HEK293T (cell line): ENCODE data around the gene OIP5.

Source experiments
- CTCF ChIA-PET: fragments of 350-600 bp; formaldehyde crosslinking; extraction: SDS; loops from one replicate; lab custom pipeline; 2021; ENCODE audit warnings: antibody characterized with exemption, inconsistent platforms; lab: Yijun Ruan, JAX
- POLR2A ChIA-PET: fragments of 350-600 bp; formaldehyde crosslinking; extraction: SDS; loops from one replicate; lab custom pipeline; 2020; ENCODE audit warnings: antibody characterized with exemption, inconsistent platforms; lab: Yijun Ruan, JAX
- DNase-seq: peaks from one replicate; pipeline ENCODE4 v3.0.0; 2012; ENCODE audit warnings: mixed read lengths; ENCODE audit errors: extremely low spot score
- ARNT ChIP-seq: fragments of 450-650 bp; IDR thresholded peaks from 2 replicates; pipeline ENCODE4 v1.6.1; 2017; ENCODE audit warnings: mild to moderate bottlenecking
- BHLHE40 ChIP-seq: fragments of 450-650 bp; IDR thresholded peaks from 2 replicates; pipeline ENCODE4 v1.6.1; 2016; ENCODE audit warnings: mild to moderate bottlenecking, moderate library complexity, borderline replicate concordance
- CTBP1 ChIP-seq: fragments of 450-650 bp; IDR thresholded peaks from 2 replicates; pipeline ENCODE4 v1.6.1; 2016; ENCODE audit warnings: borderline replicate concordance
- ELF4 ChIP-seq: fragments of 450-650 bp; IDR thresholded peaks from 2 replicates; pipeline ENCODE4 v1.6.1; 2017; ENCODE audit warnings: antibody characterized with exemption
- FOXA1 ChIP-seq: fragments of 450-650 bp; IDR thresholded peaks from 2 replicates; pipeline ENCODE4 v1.6.1; 2016; ENCODE audit warnings: mild to moderate bottlenecking
- FOXK2 ChIP-seq: fragments of 450-650 bp; IDR thresholded peaks from 2 replicates; pipeline ENCODE4 v1.6.1; 2016; ENCODE audit warnings: mild to moderate bottlenecking
- FOXM1 ChIP-seq: fragments of 450-650 bp; IDR thresholded peaks from 2 replicates; pipeline ENCODE4 v1.6.1; 2017; ENCODE audit warnings: mild to moderate bottlenecking, borderline replicate concordance
- HDGF ChIP-seq: fragments of 450-650 bp; IDR thresholded peaks from 2 replicates; pipeline ENCODE4 v1.6.1; 2017; ENCODE audit warnings: antibody characterized with exemption, borderline replicate concordance
- L3MBTL2 ChIP-seq: fragments of 450-650 bp; conservative IDR thresholded peaks from 2 replicates; pipeline ENCODE4 v1.6.1; 2016; ENCODE audit warnings: mild to moderate bottlenecking
- LEF1 ChIP-seq: fragments of 450-650 bp; IDR thresholded peaks from 2 replicates; pipeline ENCODE4 v1.6.1; 2017; ENCODE audit warnings: mild to moderate bottlenecking, borderline replicate concordance
- NFRKB ChIP-seq: fragments of 450-650 bp; IDR thresholded peaks from 2 replicates; pipeline ENCODE4 v1.6.1; 2016; ENCODE audit warnings: mild to moderate bottlenecking, moderate library complexity
- SP1 ChIP-seq: fragments of 450-650 bp; IDR thresholded peaks from 2 replicates; pipeline ENCODE4 v1.6.1; 2017
- SUZ12 ChIP-seq: fragments of 450-650 bp; IDR thresholded peaks from 2 replicates; pipeline ENCODE4 v1.6.1; 2016; ENCODE audit warnings: mild to moderate bottlenecking
- TARDBP ChIP-seq: fragments of 450-650 bp; IDR thresholded peaks from 2 replicates; pipeline ENCODE4 v1.6.1; 2016
- ZNF384 ChIP-seq: fragments of 450-650 bp; IDR thresholded peaks from 2 replicates; pipeline ENCODE4 v1.6.1; 2016
- TF ChIP-seq, protein P1 (sequence below): fragments of 450-650 bp; IDR thresholded peaks from 2 replicates; pipeline ENCODE4 v1.6.1; 2016

Gene OIP5

GRCh38 chr15:41332194-41333025 lies at the start of gene OIP5, which contains the start of gene NUSAP1:
TSS of gene OIP5 (minus strand) at chr15:41332591. CDS start at chr15:41332561, 30 bp downstream.
TSS of gene NUSAP1 (plus strand) at chr15:41332881. CDS start at chr15:41332958, 77 bp downstream.
- TF ChIP-seq L3MBTL2 (0 out of 2 replicates have a peak, but pooled peaks have one; percentile 45), FOXK2 (no peak), ZNF384 (no peak), BHLHE40 (no peak), ELF4 (peak; percentile 65), HDGF (no peak), NFRKB (0 out of 2 replicates have a peak, but pooled peaks have one; percentile 31), FOXA1 (no peak), ARNT (no peak), LEF1 (no peak), SP1 (no peak), FOXM1 (peak; percentile 79), CTBP1 (no peak)
- TF ChIP-seq, protein P1, sequence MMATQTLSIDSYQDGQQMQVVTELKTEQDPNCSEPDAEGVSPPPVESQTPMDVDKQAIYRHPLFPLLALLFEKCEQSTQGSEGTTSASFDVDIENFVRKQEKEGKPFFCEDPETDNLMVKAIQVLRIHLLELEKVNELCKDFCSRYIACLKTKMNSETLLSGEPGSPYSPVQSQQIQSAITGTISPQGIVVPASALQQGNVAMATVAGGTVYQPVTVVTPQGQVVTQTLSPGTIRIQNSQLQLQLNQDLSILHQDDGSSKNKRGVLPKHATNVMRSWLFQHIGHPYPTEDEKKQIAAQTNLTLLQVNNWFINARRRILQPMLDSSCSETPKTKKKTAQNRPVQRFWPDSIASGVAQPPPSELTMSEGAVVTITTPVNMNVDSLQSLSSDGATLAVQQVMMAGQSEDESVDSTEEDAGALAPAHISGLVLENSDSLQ = peak; percentile 75
- POLR2A ChIA-PET = interaction anchor here (0.6 to 2.2 kb wide), 23 partner anchors 8 to 475 kb away, joined by 3 to 20 read pairs (median 4); partner anchors contain the start of genes CHAC1, CHP1 and NDUFAF1
- CTCF ChIA-PET = interaction anchor here (0.5 kb wide), 1 partner anchor 170 kb away, joined by 4 read pairs; no protein-coding TSS in a partner anchor

DNA sequence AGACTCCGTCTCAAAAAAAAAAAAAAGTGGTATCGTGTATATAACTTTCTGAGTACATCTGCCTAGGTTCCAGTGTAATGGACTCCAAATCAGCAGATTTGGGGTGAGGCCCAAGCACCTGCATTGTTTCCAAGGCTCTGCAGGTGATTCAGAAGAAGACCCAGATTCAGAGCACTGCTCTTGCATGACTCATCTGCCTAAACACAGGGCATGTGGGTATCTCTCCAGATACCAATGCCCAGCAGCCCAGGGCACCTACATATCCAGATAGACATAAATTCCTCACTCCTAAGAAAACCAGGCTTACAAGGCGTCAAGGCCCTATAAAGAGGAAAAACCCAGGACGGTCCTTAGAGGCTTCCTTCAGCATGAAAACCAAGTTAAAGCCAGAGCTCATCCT lies 45.6 kb upstream of the OIP5 start:
- TF ChIP-seq TARDBP = no peak
- TF ChIP-seq BHLHE40 = no peak
- TF ChIP-seq L3MBTL2 = no peak
- no peak for TF ChIP-seq LEF1
- no peak for TF ChIP-seq HDGF
- no peak for TF ChIP-seq CTBP1
- TF ChIP-seq FOXA1 = no peak
- no peak for TF ChIP-seq FOXM1
- no peak for TF ChIP-seq SP1
- CTCF ChIA-PET = no interaction called here
- POLR2A ChIA-PET = interaction anchor here (0.6 kb wide), 1 partner anchor 982 kb away, joined by 3 read pairs; no protein-coding TSS in a partner anchor
- DNase-seq = no peak

More at GRCh38 chr15:41332194-41333025, at the start of gene OIP5, which contains the start of gene NUSAP1:
- DNase-seq = peak; percentile 91

GRCh38 chr15:41367418-41367817 lies 35.0 kb upstream of the OIP5 start:
- CTCF ChIA-PET = no interaction called here
- no peak for DNase-seq

GRCh38 chr15:41354371-41354770 lies 22.0 kb upstream of the OIP5 start:
- ChIA-PET POLR2A (no interaction called here), CTCF (no interaction called here)
- TF ChIP-seq BHLHE40 = no peak
- no peak for TF ChIP-seq FOXK2
- TF ChIP-seq HDGF = no peak
- no peak for TF ChIP-seq LEF1
- TF ChIP-seq SUZ12 = no peak
- TF ChIP-seq CTBP1 = no peak
- TF ChIP-seq, protein P1 = no peak
- TF ChIP-seq ELF4 = no peak
- no peak for TF ChIP-seq FOXM1
- no peak for TF ChIP-seq ARNT
- TF ChIP-seq L3MBTL2 = no peak
- TF ChIP-seq SP1 = no peak
- no peak for TF ChIP-seq TARDBP
- DNase-seq = no peak

More at GRCh38 chr15:41367418-41367817, 35.0 kb upstream of the OIP5 start:
- POLR2A ChIA-PET = no interaction called here
- TF ChIP-seq NFRKB = no peak
- no peak for TF ChIP-seq FOXA1
- no peak for TF ChIP-seq ELF4
- TF ChIP-seq LEF1 = no peak
- no peak for TF ChIP-seq FOXM1
- TF ChIP-seq FOXK2 = no peak
- no peak for TF ChIP-seq SP1
- no peak for TF ChIP-seq L3MBTL2
- no peak for TF ChIP-seq ARNT
- TF ChIP-seq TARDBP = no peak
- no peak for TF ChIP-seq SUZ12

GRCh38 chr15:41350057-41350717 lies 17.8 kb upstream of the OIP5 start:
- ChIA-PET CTCF (no interaction called here), POLR2A (no interaction called here)
- TF ChIP-seq FOXK2 (no peak), HDGF (no peak), BHLHE40 (no peak), SUZ12 (no peak), TARDBP (no peak), FOXA1 (no peak), ELF4 (no peak), SP1 (no peak)
- TF ChIP-seq, protein P1 = no peak
- no peak for DNase-seq

DNA sequence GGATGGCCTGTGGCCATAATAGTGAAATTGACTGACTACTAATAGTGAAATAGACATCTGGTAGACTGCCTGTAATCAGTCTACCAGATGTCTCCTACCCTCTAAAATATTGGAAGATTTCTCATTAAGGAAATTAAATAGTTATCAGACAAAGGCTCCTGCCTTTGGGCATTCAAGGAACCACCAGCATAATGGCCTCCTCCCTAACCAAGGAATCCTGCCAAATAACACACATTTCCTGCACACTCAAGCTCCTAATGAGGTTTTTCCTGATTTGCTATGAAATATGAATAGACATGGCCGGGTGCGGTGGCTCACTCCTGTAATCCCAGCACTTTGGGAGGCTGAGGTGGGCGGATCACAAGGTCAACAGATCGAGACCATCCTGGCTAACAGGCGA lies 14.8 kb upstream of the OIP5 start:
- ChIA-PET CTCF (no interaction called here), POLR2A (no interaction called here)
- no peak for DNase-seq
- TF ChIP-seq TARDBP (no peak), L3MBTL2 (no peak), ZNF384 (no peak), CTBP1 (no peak), FOXA1 (no peak), SUZ12 (no peak), FOXM1 (no peak), ARNT (no peak), LEF1 (no peak), NFRKB (no peak), SP1 (no peak)
